ENCODE results near the gene OLFML3.

OLFML3 gene

GRCh38 chr1:113935176-113935575 is 44.1 kb upstream of the OLFML3 start:
- DNase-seq (ENCODE audit: extremely low read depth, low read depth) = no peak
- TF ChIP-seq CTCF (IDR thresholded peaks at IDR 0.05; ENCODE audit: low read depth, low read length) = no peak

- DNase-seq (ENCODE audit: extremely low read depth, low read depth) = no peak
Measured at GRCh38 chr1:113935970-113936369, 43.3 kb upstream of the OLFML3 start.

GRCh38 chr1:113937146-113937545 is 42.1 kb upstream of the OLFML3 start:
- TF ChIP-seq CTCF (IDR thresholded peaks at IDR 0.05; ENCODE audit: low read depth, low read length) = no peak

More at GRCh38 chr1:113935970-113936369, 43.3 kb upstream of the OLFML3 start:
- no peak for TF ChIP-seq CTCF (IDR thresholded peaks at IDR 0.05; ENCODE audit: low read depth, low read length)

GRCh38 chr1:113938192-113938591 is 41.1 kb upstream of the OLFML3 start:
- DNase-seq (ENCODE audit: extremely low read depth, low read depth) = no peak
- no peak for TF ChIP-seq CTCF (IDR thresholded peaks at IDR 0.05; ENCODE audit: low read depth, low read length)

More at GRCh38 chr1:113937146-113937545, 42.1 kb upstream of the OLFML3 start:
- no peak for DNase-seq (ENCODE audit: extremely low read depth, low read depth)

GRCh38 chr1:113940365-113941244 is 38.7 kb upstream of the OLFML3 start:
- TF ChIP-seq CTCF (IDR thresholded peaks at IDR 0.05; ENCODE audit: low read depth, low read length) = no peak
- DNase-seq (ENCODE audit: extremely low read depth, low read depth) = no peak

GRCh38 chr1:113941245-113941559 is 38.1 kb upstream of the OLFML3 start:
- no peak for TF ChIP-seq CTCF (IDR thresholded peaks at IDR 0.05; ENCODE audit: low read depth, low read length)

GRCh38 chr1:113942527-113942926 is 36.7 kb upstream of the OLFML3 start:
- no peak for TF ChIP-seq CTCF (IDR thresholded peaks at IDR 0.05; ENCODE audit: low read depth, low read length)
- DNase-seq (ENCODE audit: extremely low read depth, low read depth) = no peak

More at GRCh38 chr1:113941245-113941559, 38.1 kb upstream of the OLFML3 start:
- DNase-seq (ENCODE audit: extremely low read depth, low read depth) = no peak
